K562 (cell line): ENCODE data around the gene SLC37A3.

Experiments
- CHD2 ChIP-seq: IDR thresholded peaks from 2 replicates; pipeline ENCODE4 v1.6.1; 2011; ENCODE audit warnings: low read depth, low read length
- EP300 ChIP-seq: IDR thresholded peaks from 2 replicates; pipeline ENCODE4 v1.6.1; 2012; ENCODE audit warnings: low read length, improper control_type of control experiment
- EZH2 ChIP-seq: IDR thresholded peaks from 2 replicates; pipeline ENCODE4 v1.6.1; 2012; ENCODE audit warnings: low read depth, mild to moderate bottlenecking, inconsistent platforms, low read length, borderline replicate concordance
- MAX ChIP-seq: sonication (generic); formaldehyde crosslinking; IDR thresholded peaks from 2 replicates; pipeline ENCODE4 v1.9.0; 2022; ENCODE audit warnings: mild to moderate bottlenecking, missing genetic modification reagents
- ZNF398 ChIP-seq: fragments of 250-450 bp; sonication (Bioruptor Pico); IDR thresholded peaks from 2 replicates; pipeline ENCODE4 v1.8.0; 2021; ENCODE audit warnings: moderate library complexity, mild to moderate bottlenecking, inconsistent platforms
- ZNF41 ChIP-seq: fragments of 250-450 bp; sonication (Bioruptor Pico); conservative IDR thresholded peaks from 2 replicates; pipeline ENCODE4 v1.4.0; 2020; ENCODE audit warnings: mild to moderate bottlenecking
- ZNF830 ChIP-seq: fragments of 250-450 bp; sonication (Bioruptor Pico); IDR thresholded peaks from 2 replicates; pipeline ENCODE4 v1.5.0; 2021; ENCODE audit warnings: mild to moderate bottlenecking
- TF ChIP-seq, protein P1 (sequence below): sonication (generic); formaldehyde crosslinking; IDR thresholded peaks from 2 replicates; pipeline ENCODE4 v1.8.0; 2023; ENCODE audit warnings: missing genetic modification reagents, mild to moderate bottlenecking, borderline replicate concordance

DNA sequence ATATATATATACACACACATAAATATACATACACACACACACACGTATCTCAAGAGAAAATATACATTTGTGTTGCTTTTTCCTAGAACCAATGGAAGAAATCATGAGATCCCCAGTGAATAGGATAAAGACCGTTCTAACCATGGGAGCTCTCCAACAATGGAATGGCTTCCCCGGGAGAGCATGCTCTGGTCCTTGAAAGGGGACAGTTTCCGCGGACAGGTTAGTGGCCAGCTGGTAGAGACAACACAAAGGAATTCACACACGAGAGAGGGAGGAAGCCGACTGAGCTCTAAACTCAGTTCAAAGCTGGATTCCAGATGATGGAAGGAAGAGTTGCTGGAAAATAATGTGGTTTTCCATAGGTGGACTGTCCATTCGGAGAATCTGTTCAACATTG lies 72.7 kb downstream of the SLC37A3 start:
- TF ChIP-seq EP300 (no peak), MAX (CRISPR knock-in tag) (no peak), ZNF398 (CRISPR knock-in tag) (no peak), ZNF41 (no peak), EZH2 (no peak), CHD2 (no peak), ZNF830 (CRISPR knock-in tag) (no peak)
- TF ChIP-seq, protein P1, sequence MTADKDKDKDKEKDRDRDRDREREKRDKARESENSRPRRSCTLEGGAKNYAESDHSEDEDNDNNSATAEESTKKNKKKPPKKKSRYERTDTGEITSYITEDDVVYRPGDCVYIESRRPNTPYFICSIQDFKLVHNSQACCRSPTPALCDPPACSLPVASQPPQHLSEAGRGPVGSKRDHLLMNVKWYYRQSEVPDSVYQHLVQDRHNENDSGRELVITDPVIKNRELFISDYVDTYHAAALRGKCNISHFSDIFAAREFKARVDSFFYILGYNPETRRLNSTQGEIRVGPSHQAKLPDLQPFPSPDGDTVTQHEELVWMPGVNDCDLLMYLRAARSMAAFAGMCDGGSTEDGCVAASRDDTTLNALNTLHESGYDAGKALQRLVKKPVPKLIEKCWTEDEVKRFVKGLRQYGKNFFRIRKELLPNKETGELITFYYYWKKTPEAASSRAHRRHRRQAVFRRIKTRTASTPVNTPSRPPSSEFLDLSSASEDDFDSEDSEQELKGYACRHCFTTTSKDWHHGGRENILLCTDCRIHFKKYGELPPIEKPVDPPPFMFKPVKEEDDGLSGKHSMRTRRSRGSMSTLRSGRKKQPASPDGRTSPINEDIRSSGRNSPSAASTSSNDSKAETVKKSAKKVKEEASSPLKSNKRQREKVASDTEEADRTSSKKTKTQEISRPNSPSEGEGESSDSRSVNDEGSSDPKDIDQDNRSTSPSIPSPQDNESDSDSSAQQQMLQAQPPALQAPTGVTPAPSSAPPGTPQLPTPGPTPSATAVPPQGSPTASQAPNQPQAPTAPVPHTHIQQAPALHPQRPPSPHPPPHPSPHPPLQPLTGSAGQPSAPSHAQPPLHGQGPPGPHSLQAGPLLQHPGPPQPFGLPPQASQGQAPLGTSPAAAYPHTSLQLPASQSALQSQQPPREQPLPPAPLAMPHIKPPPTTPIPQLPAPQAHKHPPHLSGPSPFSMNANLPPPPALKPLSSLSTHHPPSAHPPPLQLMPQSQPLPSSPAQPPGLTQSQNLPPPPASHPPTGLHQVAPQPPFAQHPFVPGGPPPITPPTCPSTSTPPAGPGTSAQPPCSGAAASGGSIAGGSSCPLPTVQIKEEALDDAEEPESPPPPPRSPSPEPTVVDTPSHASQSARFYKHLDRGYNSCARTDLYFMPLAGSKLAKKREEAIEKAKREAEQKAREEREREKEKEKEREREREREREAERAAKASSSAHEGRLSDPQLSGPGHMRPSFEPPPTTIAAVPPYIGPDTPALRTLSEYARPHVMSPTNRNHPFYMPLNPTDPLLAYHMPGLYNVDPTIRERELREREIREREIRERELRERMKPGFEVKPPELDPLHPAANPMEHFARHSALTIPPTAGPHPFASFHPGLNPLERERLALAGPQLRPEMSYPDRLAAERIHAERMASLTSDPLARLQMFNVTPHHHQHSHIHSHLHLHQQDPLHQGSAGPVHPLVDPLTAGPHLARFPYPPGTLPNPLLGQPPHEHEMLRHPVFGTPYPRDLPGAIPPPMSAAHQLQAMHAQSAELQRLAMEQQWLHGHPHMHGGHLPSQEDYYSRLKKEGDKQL (CRISPR knock-in tag), result no peak
